GM19023 (cell line): ENCODE measurements around the gene IBSP.

ENCODE experiments used
- ATAC-seq: cut with Tn5 transposase; IDR thresholded peaks from one replicate; pipeline ENCODE4 v1.9.1; 2021; ENCODE audit warnings: mild to moderate bottlenecking, moderate library complexity; ENCODE audit not compliant: unreplicated experiment

IBSP gene

DNA sequence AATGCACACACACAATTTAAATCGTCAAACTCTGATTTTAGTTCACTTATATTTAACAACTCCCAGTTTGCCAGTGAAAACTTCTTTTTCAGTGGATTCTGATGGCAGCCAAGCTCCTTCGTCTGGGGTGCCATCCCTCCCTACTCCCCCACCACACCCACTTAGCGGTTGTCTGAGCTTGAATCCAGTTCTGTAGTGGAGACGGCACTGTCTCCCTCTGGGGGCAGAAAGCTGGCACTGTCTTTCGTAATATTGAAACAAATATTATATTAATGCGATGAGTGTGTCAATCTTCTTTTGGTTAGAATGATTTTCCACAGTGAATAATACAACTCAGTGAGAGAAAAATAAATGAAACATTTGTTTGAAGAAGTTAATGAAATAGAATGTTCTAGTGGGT lies 38.9 kb downstream of the IBSP start:
- ATAC-seq, result no peak

- peak; percentile 64 for ATAC-seq
Observed at GRCh38 chr4:87838890-87839591, 39.7 kb downstream of the IBSP start.

GRCh38 chr4:87839592-87839946 lies 40.2 kb downstream of the IBSP start:
- no peak for ATAC-seq

DNA sequence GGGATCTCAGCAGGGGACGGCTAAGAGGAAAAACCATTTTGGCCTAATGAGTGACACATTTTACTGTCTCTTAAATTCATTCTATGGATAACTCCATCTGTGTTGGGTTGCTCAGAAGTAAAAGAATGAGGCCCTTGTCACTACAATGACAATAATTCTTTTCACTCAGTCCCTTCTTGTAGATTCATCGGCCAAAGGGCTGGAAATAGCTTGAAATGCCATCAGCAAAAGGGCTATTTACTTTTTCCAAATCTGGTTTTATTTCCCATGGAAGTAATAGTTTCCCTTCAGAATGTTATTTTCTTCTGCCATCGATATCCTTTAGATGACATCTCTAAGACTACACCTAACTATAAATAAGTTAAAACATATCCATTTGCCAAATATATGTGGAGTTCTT lies 40.8 kb downstream of the IBSP start:
- no peak for ATAC-seq

DNA sequence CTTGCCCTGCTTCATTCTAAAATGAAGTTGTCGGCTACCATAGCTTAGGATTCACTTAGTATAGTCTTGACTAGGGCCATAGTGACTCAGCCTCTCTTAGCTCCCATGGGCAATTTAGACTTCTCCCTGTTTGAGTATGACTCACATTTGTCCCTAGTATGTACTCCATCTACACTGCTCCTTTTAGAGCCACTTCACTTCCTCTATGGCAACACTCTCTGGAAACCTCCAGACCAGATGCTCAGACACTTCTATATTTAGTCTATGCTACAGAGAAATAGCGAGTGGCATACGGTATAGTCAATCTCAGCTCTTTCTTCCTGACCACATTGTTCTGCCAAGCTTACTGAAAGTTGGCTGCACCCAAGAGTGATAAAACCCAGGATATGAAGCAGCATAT lies 44.6 kb downstream of the IBSP start:
- ATAC-seq, result no peak

DNA sequence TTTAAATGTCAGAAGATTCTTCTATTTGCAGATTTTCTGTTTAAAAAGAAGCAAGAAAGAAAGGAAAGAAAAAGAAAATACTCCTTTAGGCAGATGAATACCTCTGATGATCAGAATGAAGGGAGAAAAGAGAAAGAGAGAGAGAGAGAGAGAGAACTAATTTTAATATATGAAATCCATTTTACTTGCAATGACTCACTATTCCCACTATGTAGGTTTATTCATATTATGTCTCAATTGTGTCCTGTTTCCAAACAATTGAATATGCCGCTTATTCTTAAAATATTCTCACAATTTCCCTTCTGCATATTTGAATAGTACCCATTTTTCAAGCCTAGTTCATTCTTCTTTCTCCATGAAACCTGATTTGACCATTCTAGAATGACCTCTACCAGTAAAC lies 45.1 kb downstream of the IBSP start:
- no peak for ATAC-seq

- ATAC-seq, result no peak
Observed at GRCh38 chr4:87846226-87846625, 46.9 kb downstream of the IBSP start.

- peak; percentile 88 for ATAC-seq
Observed at GRCh38 chr4:87848622-87849351, 49.4 kb downstream of the IBSP start.

- no peak for ATAC-seq
Observed at GRCh38 chr4:87849612-87850011, 50.3 kb downstream of the IBSP start.

DNA sequence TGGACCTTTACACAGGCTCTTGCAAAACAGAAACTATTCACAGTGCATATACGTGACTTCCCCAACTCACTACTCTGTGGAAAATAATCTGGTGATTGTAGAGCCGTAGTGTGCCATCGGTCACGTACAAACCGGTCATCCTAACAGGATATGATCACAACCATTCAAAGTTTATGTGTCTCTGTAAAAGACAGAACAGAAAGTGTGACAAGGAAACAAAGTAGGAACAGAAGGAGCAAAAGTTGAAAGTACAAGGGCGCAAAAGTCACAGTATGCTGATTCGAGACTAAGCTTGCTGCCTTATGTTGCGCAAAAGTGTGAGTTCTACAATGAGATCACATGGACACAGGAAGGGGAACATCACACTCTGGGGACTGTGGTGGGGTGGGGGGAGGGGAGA lies 52.0 kb downstream of the IBSP start:
- ATAC-seq, result no peak

DNA sequence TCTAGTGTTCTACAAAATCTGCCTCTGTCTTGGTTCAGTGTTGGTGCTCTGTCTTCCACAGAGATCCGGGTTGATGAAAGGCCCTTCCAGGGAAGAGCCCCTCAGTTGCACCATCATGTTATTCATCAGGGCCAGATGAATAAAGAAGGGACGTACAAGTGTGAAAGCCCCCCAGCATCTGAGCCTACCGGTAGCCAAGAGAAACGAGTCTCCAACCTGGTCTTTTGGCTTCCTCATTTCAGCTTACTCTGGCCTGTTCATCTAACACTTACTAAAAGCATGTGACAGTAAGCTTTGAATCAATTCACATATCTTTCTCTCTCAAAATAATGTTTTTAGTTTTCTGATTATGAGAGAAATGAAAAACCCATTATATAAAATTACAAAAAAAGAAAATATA lies 52.6 kb downstream of the IBSP start:
- no peak for ATAC-seq

- no peak for ATAC-seq
Observed at GRCh38 chr4:87853108-87853507, 53.8 kb downstream of the IBSP start.

DNA sequence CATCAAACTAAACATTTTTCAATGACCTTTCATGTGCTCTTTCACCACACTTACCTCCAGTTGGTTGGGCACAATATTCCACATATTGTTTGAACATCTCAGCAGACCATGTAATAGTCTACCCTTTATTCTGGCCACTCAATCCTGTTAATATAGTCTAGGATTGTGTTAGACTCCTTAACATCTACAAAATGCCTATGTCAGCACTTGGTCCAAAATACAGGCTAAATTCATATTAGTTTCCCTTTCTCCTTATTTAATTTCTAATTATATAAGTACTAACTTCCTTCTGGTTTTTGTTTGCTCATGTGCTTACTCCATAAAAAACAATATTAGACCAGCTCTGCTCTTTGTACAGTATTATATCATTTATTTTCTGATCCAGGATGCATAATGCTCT lies 54.5 kb downstream of the IBSP start:
- no peak for ATAC-seq

DNA sequence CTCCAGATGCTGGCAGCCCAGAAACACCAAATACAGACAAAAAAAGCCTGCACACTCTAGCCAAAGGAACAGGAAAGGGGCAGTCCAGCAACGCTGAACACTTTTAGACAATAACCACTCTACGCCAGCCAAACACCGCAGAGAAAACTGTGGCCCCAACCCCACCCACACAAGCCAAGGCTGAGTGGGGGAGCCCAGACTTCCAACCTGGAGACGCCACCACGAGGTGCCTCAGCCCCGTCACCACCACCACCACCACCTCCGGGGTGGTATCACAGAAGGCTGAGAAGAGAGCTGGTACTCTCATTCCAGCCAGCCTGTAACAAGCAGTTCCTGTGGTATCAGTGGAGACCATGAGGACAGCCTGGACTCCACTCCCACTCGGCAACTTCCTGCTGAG lies 56.2 kb downstream of the IBSP start:
- ATAC-seq, result no peak

DNA sequence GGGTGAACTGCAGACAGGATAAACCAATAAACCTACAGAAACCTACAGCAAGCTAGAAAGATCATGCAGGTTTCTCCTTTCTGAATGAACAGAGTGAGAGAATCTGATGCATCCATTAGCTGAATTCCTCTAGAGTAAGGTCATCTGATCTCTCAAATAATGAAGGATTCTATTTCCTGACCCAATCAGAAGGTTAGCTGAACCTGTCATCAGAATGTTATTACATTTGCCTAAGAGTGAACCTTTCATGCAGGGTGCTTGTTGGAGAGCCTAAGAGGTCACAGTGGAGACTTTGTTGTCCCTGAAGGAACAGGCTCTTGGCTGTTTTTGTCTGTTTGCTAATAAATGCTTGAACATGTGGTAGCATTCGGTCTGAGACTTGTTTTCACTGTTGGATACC lies 57.5 kb downstream of the IBSP start:
- ATAC-seq, result no peak

DNA sequence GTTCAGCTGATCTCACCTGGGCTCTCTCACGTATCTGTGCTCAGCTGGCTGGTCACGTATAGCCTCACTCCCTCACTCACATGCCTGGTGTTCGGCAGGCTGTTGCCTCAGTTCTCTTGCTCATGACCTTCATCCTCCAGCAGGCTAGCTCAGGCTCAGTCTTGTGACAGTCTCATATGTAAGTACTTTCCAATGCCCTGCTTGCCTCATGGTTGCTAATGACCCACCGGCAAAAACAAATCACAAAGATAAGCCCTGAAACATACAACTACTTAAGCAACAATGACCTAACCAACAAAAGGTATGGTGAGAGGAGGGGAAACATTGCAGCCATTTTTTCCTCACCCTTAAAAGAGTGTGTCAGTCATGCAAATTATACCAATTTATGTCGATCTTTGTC lies 58.4 kb downstream of the IBSP start:
- ATAC-seq, result no peak
